Activated CD8-positive, alpha-beta memory T cell treated with anti-CD3 and anti-CD28 coated beads for 36 hours (primary cell): Measurements from ENCODE around the gene CYB5R2. TPM values are rescaled to one million over a fixed set of nuclear protein-coding genes. Genes with fewer than 3 reads are reported as not detected.

Experiments
- total RNA-seq, 2 experiments: library from RNA; stranded (reverse); gene quantifications; one replicate each; pipeline ENCODE4 v1.2.3, GENCODE V29; 2021

CYB5R2 gene
- total RNA-seq, 2 experiments from 2014 or later = 3.8 to 5.6 TPM

Other genes with a start within 250 kb of the CYB5R2 start
- gene OLFML1, start 188.0 kb downstream of the CYB5R2 start, total RNA-seq = not detected
- gene PPFIBP2, start 159.5 kb downstream of the CYB5R2 start, total RNA-seq = 1 to 10 TPM; 5.7 to 7.2 TPM
- gene OVCH2, start 33.0 kb upstream of the CYB5R2 start, total RNA-seq = not detected
- gene OR5P2, start 123.4 kb upstream of the CYB5R2 start, total RNA-seq = not detected
- gene OR5P3, start 157.3 kb upstream of the CYB5R2 start, total RNA-seq = not detected